ENCODE results near the gene DPF3.

The DPF3 gene

GRCh38 chr14:72929316-72930080 lies 35.6 kb upstream of the DPF3 start:
- Histone ChIP-seq H2BK120ac (ENCODE audit: low read depth, low read length) (no peak overlapping the region), H3K27me3 (ENCODE audit: insufficient read depth, low read length, poor library complexity) (no peaks in the 10 kb centered on the region), H3K18ac (ENCODE audit: low read length) (no peak overlapping the region), H3K79me1 (ENCODE audit: low read length) (peaks cover 2% of the 10 kb centered on the region), H2BK5ac (ENCODE audit: low read length) (no peak overlapping the region), H2BK15ac (replicated peaks; ENCODE audit: low read depth) (no peak overlapping the region), H3K4me1 (ENCODE audit: control insufficient read depth, low read depth, low read length) (no peaks in the 10 kb centered on the region), H3K27ac (ENCODE audit: low read depth, low read length) (no peak overlapping the region), H4K5ac (ENCODE audit: low read length) (no peak overlapping the region), H3K23ac (ENCODE audit: low read length) (no peak overlapping the region), H3K36me3 (ENCODE audit: control insufficient read depth, insufficient read depth, low read length) (no peaks in the 10 kb centered on the region), H3K4ac (ENCODE audit: low read depth, low read length) (no peak overlapping the region), H3K4me2 (ENCODE audit: low read length) (no peak overlapping the region), H3K9ac (ENCODE audit: low read length) (no peak overlapping the region), H3K56ac (ENCODE audit: low read length) (no peak overlapping the region), H2AK5ac (ENCODE audit: low read length) (no peak overlapping the region), H3K79me2 (ENCODE audit: control insufficient read depth, insufficient read depth, low read length) (peaks cover 3% of the 10 kb centered on the region), H4K8ac (ENCODE audit: low read depth, low read length) (no peak overlapping the region), H3K4me3 (ENCODE audit: low read length) (no peak overlapping the region)
- no CpG with 5 or more reads among the region's 43 CpGs for WGBS (ENCODE audit: extremely low coverage, insufficient coverage, low lambda C conversion rate)
- DNase-seq = no peak

GRCh38 chr14:72928872-72929271 lies 35.0 kb upstream of the DPF3 start:
- Histone ChIP-seq H3K79me1 (ENCODE audit: low read length) (peaks cover 2% of the 10 kb centered on the region), H3K27ac (ENCODE audit: low read depth, low read length) (no peak overlapping the region), H4K5ac (ENCODE audit: low read length) (no peak overlapping the region), H3K79me2 (ENCODE audit: control insufficient read depth, insufficient read depth, low read length) (peaks cover 2% of the 10 kb centered on the region), H3K4me1 (ENCODE audit: control insufficient read depth, low read depth, low read length) (no peaks in the 10 kb centered on the region), H3K23ac (ENCODE audit: low read length) (no peak overlapping the region), H2BK5ac (ENCODE audit: low read length) (no peak overlapping the region), H3K18ac (ENCODE audit: low read length) (no peak overlapping the region), H3K4me3 (ENCODE audit: low read length) (no peak overlapping the region), H2BK15ac (replicated peaks; ENCODE audit: low read depth) (no peak overlapping the region), H3K9ac (ENCODE audit: low read length) (no peak overlapping the region), H2AK5ac (ENCODE audit: low read length) (no peak overlapping the region), H3K4ac (ENCODE audit: low read depth, low read length) (no peak overlapping the region), H2BK120ac (ENCODE audit: low read depth, low read length) (no peak overlapping the region), H3K36me3 (ENCODE audit: control insufficient read depth, insufficient read depth, low read length) (no peaks in the 10 kb centered on the region), H3K56ac (ENCODE audit: low read length) (no peak overlapping the region), H4K8ac (ENCODE audit: low read depth, low read length) (no peak overlapping the region), H3K4me2 (ENCODE audit: low read length) (no peak overlapping the region), H3K27me3 (ENCODE audit: insufficient read depth, low read length, poor library complexity) (no peaks in the 10 kb centered on the region)
- DNase-seq = no peak
- no CpG with 5 or more reads among the region's 21 CpGs for WGBS (ENCODE audit: extremely low coverage, insufficient coverage, low lambda C conversion rate)

GRCh38 chr14:72926292-72927028 lies 32.6 kb upstream of the DPF3 start, which contains the start of gene DCAF4:
Gene DCAF4, plus strand, starts transcription at chr14:72926464. Its CDS starts 11,515 bp downstream, at chr14:72937979.
- H3K27ac ChIP-seq (ENCODE audit: low read depth, low read length) = no peak within 1 kb of the TSS
- WGBS (ENCODE audit: extremely low coverage, insufficient coverage, low lambda C conversion rate) = no CpG with 5 or more reads among the region's 59 CpGs

GRCh38 chr14:72925815-72926291 lies 32.0 kb upstream of the DPF3 start:
- Histone ChIP-seq H3K4me2 (ENCODE audit: low read length) (peak overlapping the region; percentile 95), H3K79me1 (ENCODE audit: low read length) (peaks cover 2% of the 10 kb centered on the region), H3K79me2 (ENCODE audit: control insufficient read depth, insufficient read depth, low read length) (no peaks in the 10 kb centered on the region), H4K5ac (ENCODE audit: low read length) (no peak overlapping the region), H2BK15ac (replicated peaks; ENCODE audit: low read depth) (no peak overlapping the region), H3K4ac (ENCODE audit: low read depth, low read length) (no peak overlapping the region), H3K4me3 (ENCODE audit: low read length) (peak overlapping the region; percentile 76), H2BK120ac (ENCODE audit: low read depth, low read length) (no peak overlapping the region), H2AK5ac (ENCODE audit: low read length) (no peak overlapping the region), H3K27ac (ENCODE audit: low read depth, low read length) (no peak overlapping the region), H3K18ac (ENCODE audit: low read length) (no peak overlapping the region), H3K36me3 (ENCODE audit: control insufficient read depth, insufficient read depth, low read length) (no peaks in the 10 kb centered on the region), H3K56ac (ENCODE audit: low read length) (peak overlapping the region; percentile 92), H3K4me1 (ENCODE audit: control insufficient read depth, low read depth, low read length) (no peaks in the 10 kb centered on the region), H2BK5ac (ENCODE audit: low read length) (no peak overlapping the region), H3K23ac (ENCODE audit: low read length) (no peak overlapping the region), H3K27me3 (ENCODE audit: insufficient read depth, low read length, poor library complexity) (no peaks in the 10 kb centered on the region), H4K8ac (ENCODE audit: low read depth, low read length) (no peak overlapping the region), H3K9ac (ENCODE audit: low read length) (peak overlapping the region; percentile 77)
- WGBS (ENCODE audit: extremely low coverage, insufficient coverage, low lambda C conversion rate) = no CpG with 5 or more reads among the region's 33 CpGs
- no peak for DNase-seq

More at GRCh38 chr14:72926292-72927028, 32.6 kb upstream of the DPF3 start, which contains the start of gene DCAF4:
- no peak within 1 kb of the TSS for H2BK15ac ChIP-seq (replicated peaks; ENCODE audit: low read depth)
- H2BK120ac ChIP-seq (ENCODE audit: low read depth, low read length) = no peak within 1 kb of the TSS
- no peaks in the 10 kb centered on the region for H3K4me1 ChIP-seq (ENCODE audit: control insufficient read depth, low read depth, low read length)
- H4K5ac ChIP-seq (ENCODE audit: low read length) = no peak within 1 kb of the TSS
- H3K4me3 ChIP-seq (ENCODE audit: low read length) = peak within 1 kb of the TSS; percentile 77
- DNase-seq = peak; percentile 100
- no peak within 1 kb of the TSS for H3K4ac ChIP-seq (ENCODE audit: low read depth, low read length)
- peaks cover 2% of the 10 kb centered on the region for H3K79me1 ChIP-seq (ENCODE audit: low read length)
- H3K23ac ChIP-seq (ENCODE audit: low read length) = no peak within 1 kb of the TSS
- no peaks in the 10 kb centered on the region for H3K27me3 ChIP-seq (ENCODE audit: insufficient read depth, low read length, poor library complexity)
- H3K4me2 ChIP-seq (ENCODE audit: low read length) = peak within 1 kb of the TSS; percentile 96
- H4K8ac ChIP-seq (ENCODE audit: low read depth, low read length) = no peak within 1 kb of the TSS
- no peak within 1 kb of the TSS for H2AK5ac ChIP-seq (ENCODE audit: low read length)
- no peak within 1 kb of the TSS for H2BK5ac ChIP-seq (ENCODE audit: low read length)
- H3K56ac ChIP-seq (ENCODE audit: low read length) = peak within 1 kb of the TSS; percentile 92
- no peaks in the 10 kb centered on the region for H3K36me3 ChIP-seq (ENCODE audit: control insufficient read depth, insufficient read depth, low read length)
- peak within 1 kb of the TSS; percentile 77 for H3K9ac ChIP-seq (ENCODE audit: low read length)
- H3K79me2 ChIP-seq (ENCODE audit: control insufficient read depth, insufficient read depth, low read length) = no peaks in the 10 kb centered on the region
- no peak within 1 kb of the TSS for H3K18ac ChIP-seq (ENCODE audit: low read length)

GRCh38 chr14:72925171-72925759 lies 31.4 kb upstream of the DPF3 start:
- H3K79me1 ChIP-seq (ENCODE audit: low read length) = no peaks in the 10 kb centered on the region
- H4K8ac ChIP-seq (ENCODE audit: low read depth, low read length) = no peak overlapping the region
- no peak overlapping the region for H3K18ac ChIP-seq (ENCODE audit: low read length)
- no peaks in the 10 kb centered on the region for H3K36me3 ChIP-seq (ENCODE audit: control insufficient read depth, insufficient read depth, low read length)
- H3K56ac ChIP-seq (ENCODE audit: low read length) = peak overlapping the region; percentile 92
- DNase-seq = no peak
- no CpG with 5 or more reads among the region's 22 CpGs for WGBS (ENCODE audit: extremely low coverage, insufficient coverage, low lambda C conversion rate)
- no peak overlapping the region for H2BK120ac ChIP-seq (ENCODE audit: low read depth, low read length)
- no peaks in the 10 kb centered on the region for H3K79me2 ChIP-seq (ENCODE audit: control insufficient read depth, insufficient read depth, low read length)
- no peaks in the 10 kb centered on the region for H3K4me1 ChIP-seq (ENCODE audit: control insufficient read depth, low read depth, low read length)
- no peak overlapping the region for H3K4ac ChIP-seq (ENCODE audit: low read depth, low read length)
- H3K9ac ChIP-seq (ENCODE audit: low read length) = no peak overlapping the region
- H4K5ac ChIP-seq (ENCODE audit: low read length) = no peak overlapping the region
- no peak overlapping the region for H3K4me3 ChIP-seq (ENCODE audit: low read length)
- no peak overlapping the region for H2BK15ac ChIP-seq (replicated peaks; ENCODE audit: low read depth)
- no peaks in the 10 kb centered on the region for H3K27me3 ChIP-seq (ENCODE audit: insufficient read depth, low read length, poor library complexity)
- no peak overlapping the region for H2BK5ac ChIP-seq (ENCODE audit: low read length)
- H2AK5ac ChIP-seq (ENCODE audit: low read length) = no peak overlapping the region
- H3K27ac ChIP-seq (ENCODE audit: low read depth, low read length) = no peak overlapping the region
- no peak overlapping the region for H3K23ac ChIP-seq (ENCODE audit: low read length)
- H3K4me2 ChIP-seq (ENCODE audit: low read length) = no peak overlapping the region
